Activated CD8-positive, alpha-beta T cell treated with anti-CD3 and anti-CD28 coated beads, Interleukin-2, amount 10 ng/mL, durations not matched to agents 7 days and 5 days (primary cell): Measurements from ENCODE around the gene NPTX2. TPM values are rescaled to one million over a fixed set of nuclear protein-coding genes. Genes with fewer than 3 reads are reported as not detected.
A peak's percentile ranks its signal among the peaks of the same experiment; 100 is the strongest.
"Not testable (repeated sequence)": the region's sequence is repeated elsewhere in the genome, so short reads cannot be mapped to it uniquely, and the experiment has no call there.

Source experiments
- ATAC-seq: fragments of 150-1000 bp; cut with Tn5 transposase; one replicate; pipeline ENCODE4 v1.10.0; 2021; ENCODE audit warnings: moderate library complexity
- CTCF ChIA-PET: fragments of 350-600 bp; sonication (Branson Sonifier 250); formaldehyde crosslinking; loops from one replicate; lab custom pipeline; 2021; ENCODE audit warnings: antibody characterized with exemption; lab: Charles Lee
- POLR2A ChIA-PET: fragments of 350-600 bp; sonication (Branson Sonifier 250); formaldehyde crosslinking; loops from one replicate; lab custom pipeline; 2021; ENCODE audit warnings: antibody characterized with exemption; lab: Charles Lee
- DNase-seq: peaks from one replicate; pipeline ENCODE4 v3.0.0-alpha.2; 2020
- H3K27ac Mint-ChIP-seq: one replicate; pipeline ENCODE4 v1.8.0; 2021; ENCODE audit warnings: mild to moderate bottlenecking, mixed read lengths
- H3K27me3 Mint-ChIP-seq: one replicate; pipeline ENCODE4 v1.8.0; 2021; ENCODE audit warnings: low read depth, mixed read lengths
- H3K36me3 Mint-ChIP-seq: one replicate; pipeline ENCODE4 v1.8.0; 2021; ENCODE audit warnings: low read depth, mixed read lengths
- H3K4me1 Mint-ChIP-seq: one replicate; pipeline ENCODE4 v1.8.0; 2021; ENCODE audit warnings: low read depth, mixed read lengths
- H3K4me3 Mint-ChIP-seq: one replicate; pipeline ENCODE4 v1.8.0; 2021; ENCODE audit warnings: mild to moderate bottlenecking, mixed read lengths
- H3K9me3 Mint-ChIP-seq: one replicate; pipeline ENCODE4 v1.8.0; 2022; ENCODE audit warnings: mixed read lengths; ENCODE audit not compliant: insufficient read depth
- total RNA-seq, 2 experiments: library from RNA; stranded (reverse); gene quantifications; one replicate each; pipeline ENCODE4 v1.2.3, GENCODE V29; 2021

Gene NPTX2, protein sequence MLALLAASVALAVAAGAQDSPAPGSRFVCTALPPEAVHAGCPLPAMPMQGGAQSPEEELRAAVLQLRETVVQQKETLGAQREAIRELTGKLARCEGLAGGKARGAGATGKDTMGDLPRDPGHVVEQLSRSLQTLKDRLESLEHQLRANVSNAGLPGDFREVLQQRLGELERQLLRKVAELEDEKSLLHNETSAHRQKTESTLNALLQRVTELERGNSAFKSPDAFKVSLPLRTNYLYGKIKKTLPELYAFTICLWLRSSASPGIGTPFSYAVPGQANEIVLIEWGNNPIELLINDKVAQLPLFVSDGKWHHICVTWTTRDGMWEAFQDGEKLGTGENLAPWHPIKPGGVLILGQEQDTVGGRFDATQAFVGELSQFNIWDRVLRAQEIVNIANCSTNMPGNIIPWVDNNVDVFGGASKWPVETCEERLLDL
- total RNA-seq: not detected

DNA sequence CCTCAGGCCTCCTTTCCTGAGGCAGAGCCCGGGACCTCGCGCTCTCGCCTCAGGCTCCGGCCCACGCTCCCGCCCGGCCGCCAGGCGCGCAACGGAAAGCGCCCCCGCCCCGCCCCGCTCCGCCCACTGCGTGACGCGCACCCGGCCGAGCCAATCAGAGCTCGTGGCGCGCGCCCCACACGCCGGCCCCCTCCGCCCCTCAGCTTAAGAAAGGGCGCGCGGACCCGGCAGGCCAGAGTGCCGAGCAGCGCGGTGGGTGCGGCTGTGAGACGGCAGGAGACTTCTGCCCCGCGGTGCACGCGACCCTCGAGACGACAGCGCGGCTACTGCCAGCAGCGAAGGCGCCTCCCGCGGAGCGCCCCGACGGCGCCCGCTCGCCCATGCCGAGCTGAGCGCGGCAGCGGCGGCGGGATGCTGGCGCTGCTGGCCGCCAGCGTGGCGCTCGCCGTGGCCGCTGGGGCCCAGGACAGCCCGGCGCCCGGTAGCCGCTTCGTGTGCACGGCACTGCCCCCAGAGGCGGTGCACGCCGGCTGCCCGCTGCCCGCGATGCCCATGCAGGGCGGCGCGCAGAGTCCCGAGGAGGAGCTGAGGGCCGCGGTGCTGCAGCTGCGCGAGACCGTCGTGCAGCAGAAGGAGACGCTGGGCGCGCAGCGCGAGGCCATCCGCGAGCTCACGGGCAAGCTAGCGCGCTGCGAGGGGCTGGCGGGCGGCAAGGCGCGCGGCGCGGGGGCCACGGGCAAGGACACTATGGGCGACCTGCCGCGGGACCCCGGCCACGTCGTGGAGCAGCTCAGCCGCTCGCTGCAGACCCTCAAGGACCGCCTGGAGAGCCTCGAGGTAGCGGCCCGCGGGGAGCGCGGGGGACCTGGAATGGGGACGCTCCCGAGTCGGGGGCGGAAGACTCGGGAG lies at the start of gene NPTX2:
TSS of gene NPTX2 (plus strand) at position 235 of the 909 bp plus-strand sequence. CDS start at position 412, 177 bp downstream.
- ATAC-seq (peak; percentile 23), DNase-seq (no peak)
- CTCF ChIA-PET: no interaction called here
- no peaks in the 10 kb centered on the region for H3K9me3 Mint-ChIP-seq
- no peak within 1 kb of the TSS for H3K4me3 Mint-ChIP-seq
- POLR2A ChIA-PET: no interaction called here
- H3K27ac Mint-ChIP-seq: no peak within 1 kb of the TSS
- H3K27me3 Mint-ChIP-seq: peaks cover 45% of the 10 kb centered on the region
- no peaks in the 10 kb centered on the region for H3K36me3 Mint-ChIP-seq
- H3K4me1 Mint-ChIP-seq: peaks cover 4% of the 10 kb centered on the region

- Mint-ChIP-seq H3K27me3 (no peaks in the 10 kb centered on the region), H3K4me3 (no peak overlapping the region), H3K9me3 (no peaks in the 10 kb centered on the region), H3K27ac (no peak overlapping the region), H3K36me3 (no peaks in the 10 kb centered on the region), H3K4me1 (no peaks in the 10 kb centered on the region)
- DNase-seq (no peak), ATAC-seq (no peak)
- POLR2A ChIA-PET: no interaction called here
- CTCF ChIA-PET: no interaction called here
Measured at GRCh38 chr7:98567991-98568390, 49.1 kb upstream of the NPTX2 start.

- H3K4me3 Mint-ChIP-seq: no peak overlapping the region
- POLR2A ChIA-PET: interaction anchor here (0.8 kb wide), 1 partner anchor 131 kb away, joined by 3 read pairs; no protein-coding TSS in a partner anchor
- no peak for DNase-seq
- H3K36me3 Mint-ChIP-seq: no peaks in the 10 kb centered on the region
- CTCF ChIA-PET: no interaction called here
- no peak for ATAC-seq
- no peaks in the 10 kb centered on the region for H3K9me3 Mint-ChIP-seq
- no peak overlapping the region for H3K27ac Mint-ChIP-seq
- no peaks in the 10 kb centered on the region for H3K27me3 Mint-ChIP-seq
- no peaks in the 10 kb centered on the region for H3K4me1 Mint-ChIP-seq
Measured at GRCh38 chr7:98568891-98569290, 48.2 kb upstream of the NPTX2 start.

DNA sequence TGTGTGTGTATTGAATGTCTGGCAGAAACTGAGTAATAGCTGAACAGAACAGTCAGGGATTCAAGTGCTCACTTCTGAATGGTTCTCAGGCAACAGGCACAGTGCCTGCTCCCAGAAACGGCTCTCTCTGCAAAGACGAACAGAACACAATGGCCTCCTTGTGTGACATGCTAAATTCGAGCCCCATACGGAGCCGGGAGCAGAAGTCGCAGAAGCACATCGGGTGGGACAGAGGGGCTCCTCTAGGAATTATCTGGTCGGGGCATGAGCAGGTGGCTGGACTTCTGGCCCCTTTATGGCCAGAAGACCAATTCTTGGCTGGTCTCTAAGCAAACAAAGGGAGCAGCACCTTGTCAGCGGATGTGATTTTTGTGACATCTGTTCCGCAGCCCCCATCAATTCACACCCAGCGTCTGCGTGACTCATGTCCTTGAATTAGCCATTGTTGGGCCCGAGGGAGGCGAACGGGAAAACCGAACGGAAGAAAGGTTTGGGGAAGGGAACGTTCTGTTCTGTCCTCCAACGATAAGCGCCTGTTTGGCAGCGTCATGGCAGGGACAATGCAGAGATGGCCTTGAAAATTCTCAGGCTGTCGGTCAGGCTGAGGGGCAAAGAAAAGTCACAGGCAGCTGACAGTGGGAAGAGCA lies 47.3 kb upstream of the NPTX2 start:
- no peak overlapping the region for H3K27ac Mint-ChIP-seq
- H3K4me1 Mint-ChIP-seq: no peaks in the 10 kb centered on the region
- no peak overlapping the region for H3K4me3 Mint-ChIP-seq
- H3K27me3 Mint-ChIP-seq: no peaks in the 10 kb centered on the region
- no peaks in the 10 kb centered on the region for H3K9me3 Mint-ChIP-seq
- CTCF ChIA-PET: no interaction called here
- DNase-seq: no peak
- ATAC-seq: no peak
- H3K36me3 Mint-ChIP-seq: no peaks in the 10 kb centered on the region
- POLR2A ChIA-PET: no interaction called here

DNA sequence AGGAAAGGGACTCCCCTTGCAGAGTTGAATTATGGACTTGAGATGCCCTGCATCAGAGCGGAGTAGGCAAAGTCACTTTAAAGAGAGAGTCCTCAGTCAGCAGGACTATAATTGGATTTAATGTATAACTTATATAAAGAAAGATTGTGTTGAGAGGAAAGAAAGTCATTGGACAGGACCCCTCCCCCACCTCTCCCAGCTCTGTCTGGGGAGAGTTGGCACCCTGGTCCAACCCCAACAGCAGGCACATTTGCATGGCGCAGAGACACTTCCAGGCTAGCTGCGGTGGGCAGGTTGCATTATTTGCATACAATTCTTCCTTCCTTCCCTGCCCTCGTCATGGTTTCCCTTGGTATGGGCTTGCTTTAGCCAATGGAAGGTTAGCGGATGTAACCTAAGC lies 46.1 kb upstream of the NPTX2 start:
- CTCF ChIA-PET: no interaction called here
- Mint-ChIP-seq H3K36me3 (peaks cover 2% of the 10 kb centered on the region), H3K9me3 (peaks cover 12% of the 10 kb centered on the region), H3K4me3 (no peak overlapping the region), H3K27ac (no peak overlapping the region), H3K27me3 (no peaks in the 10 kb centered on the region), H3K4me1 (no peaks in the 10 kb centered on the region)
- POLR2A ChIA-PET: no interaction called here
- no peak for ATAC-seq
- no peak for DNase-seq

DNA sequence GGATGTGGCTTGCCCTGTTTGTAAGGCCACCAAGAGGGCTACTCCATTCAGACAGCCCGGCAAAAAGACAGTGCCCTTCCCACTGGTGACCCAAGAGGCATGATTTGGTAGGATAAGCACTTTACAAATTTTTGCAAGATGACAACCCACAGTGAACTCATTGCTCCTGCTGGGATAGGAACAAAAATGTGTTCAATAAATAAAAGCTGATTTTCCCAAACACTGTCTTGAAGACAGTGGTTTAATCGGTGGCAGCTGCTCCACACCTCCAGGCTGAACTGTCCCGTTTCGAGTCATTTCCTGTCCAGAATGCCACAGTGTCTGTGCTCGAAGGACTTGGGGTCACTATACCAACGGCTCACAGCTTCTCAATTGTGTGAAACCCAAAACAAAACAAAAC lies 45.1 kb upstream of the NPTX2 start:
- DNase-seq (no peak), ATAC-seq (no peak)
- Mint-ChIP-seq H3K36me3 (peaks cover 2% of the 10 kb centered on the region), H3K4me1 (no peaks in the 10 kb centered on the region), H3K27ac (no peak overlapping the region), H3K4me3 (no peak overlapping the region), H3K27me3 (no peaks in the 10 kb centered on the region), H3K9me3 (peaks cover 13% of the 10 kb centered on the region)
- POLR2A ChIA-PET: no interaction called here
- CTCF ChIA-PET: no interaction called here

- DNase-seq, H3K4me3 Mint-ChIP-seq, ATAC-seq, H3K36me3 Mint-ChIP-seq, H3K27ac Mint-ChIP-seq, POLR2A ChIA-PET, H3K4me1 Mint-ChIP-seq, CTCF ChIA-PET, H3K27me3 Mint-ChIP-seq: not testable (repeated sequence)
- H3K9me3 Mint-ChIP-seq: peaks cover 13% of the 10 kb centered on the region
Measured at GRCh38 chr7:98572716-98573115, 44.4 kb upstream of the NPTX2 start.

DNA sequence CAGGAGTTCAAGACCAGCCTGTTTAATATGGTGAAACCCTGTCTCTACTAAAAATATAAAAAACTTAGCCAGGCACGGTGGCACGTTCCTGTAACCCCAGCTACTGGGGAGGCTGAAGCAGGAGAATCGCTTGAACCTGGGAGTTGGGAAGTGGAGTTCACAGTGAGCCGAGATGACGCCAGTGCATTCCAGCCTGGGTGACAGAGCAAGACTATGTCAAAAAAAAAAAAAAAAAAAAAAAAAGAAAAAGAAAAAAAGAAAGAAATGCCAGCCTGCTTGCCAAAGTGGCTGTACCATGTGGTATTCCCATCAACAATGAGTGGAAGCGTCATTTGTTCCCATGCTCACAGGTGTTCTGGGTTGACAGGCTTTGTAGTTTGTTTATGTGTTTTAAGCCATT lies 43.3 kb upstream of the NPTX2 start:
- ChIA-PET CTCF (no interaction called here), POLR2A (no interaction called here)
- H3K27me3 Mint-ChIP-seq: no peaks in the 10 kb centered on the region
- no peaks in the 10 kb centered on the region for H3K4me1 Mint-ChIP-seq
- H3K27ac Mint-ChIP-seq: no peak overlapping the region
- DNase-seq (no peak), ATAC-seq (no peak)
- no peak overlapping the region for H3K4me3 Mint-ChIP-seq
- H3K9me3 Mint-ChIP-seq: peaks cover 13% of the 10 kb centered on the region
- H3K36me3 Mint-ChIP-seq: peaks cover 2% of the 10 kb centered on the region

GRCh38 chr7:98575878-98576277 lies 41.2 kb upstream of the NPTX2 start:
- H3K27me3 Mint-ChIP-seq: no peaks in the 10 kb centered on the region
- H3K4me3 Mint-ChIP-seq: no peak overlapping the region
- ATAC-seq (no peak), DNase-seq (no peak)
- CTCF ChIA-PET: no interaction called here
- peaks cover 13% of the 10 kb centered on the region for H3K9me3 Mint-ChIP-seq
- H3K27ac Mint-ChIP-seq: no peak overlapping the region
- H3K4me1 Mint-ChIP-seq: no peaks in the 10 kb centered on the region
- POLR2A ChIA-PET: no interaction called here
- peaks cover 2% of the 10 kb centered on the region for H3K36me3 Mint-ChIP-seq

- Mint-ChIP-seq H3K27me3 (no peaks in the 10 kb centered on the region), H3K4me1 (no peaks in the 10 kb centered on the region), H3K4me3 (no peak overlapping the region), H3K27ac (no peak overlapping the region), H3K9me3 (no peaks in the 10 kb centered on the region), H3K36me3 (no peaks in the 10 kb centered on the region)
- ATAC-seq (no peak), DNase-seq (no peak)
- CTCF ChIA-PET: no interaction called here
- POLR2A ChIA-PET: no interaction called here
Measured at GRCh38 chr7:98584830-98585229, 32.3 kb upstream of the NPTX2 start.

DNA sequence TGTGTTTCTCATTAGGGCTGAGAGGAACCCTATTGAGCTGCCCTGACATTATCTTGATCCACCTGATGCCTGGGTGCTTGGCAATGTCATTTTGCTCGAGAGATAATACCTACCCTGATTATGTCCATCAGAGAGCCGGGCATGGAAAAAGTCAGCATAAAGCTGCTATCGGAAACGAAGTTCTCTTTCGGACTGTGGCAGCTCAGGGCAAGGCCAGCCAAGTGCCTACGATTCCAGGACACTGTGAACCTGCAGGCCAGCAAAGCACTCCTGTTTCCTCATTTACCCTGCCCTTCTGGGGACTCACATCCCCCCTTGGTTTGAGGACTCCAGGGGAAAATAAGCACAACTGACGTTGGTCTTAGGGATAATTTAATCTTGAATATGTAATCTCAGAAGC lies 25.2 kb upstream of the NPTX2 start:
- no peaks in the 10 kb centered on the region for H3K4me1 Mint-ChIP-seq
- H3K9me3 Mint-ChIP-seq: no peaks in the 10 kb centered on the region
- ChIA-PET CTCF (no interaction called here), POLR2A (no interaction called here)
- ATAC-seq (no peak), DNase-seq (no peak)
- no peak overlapping the region for H3K27ac Mint-ChIP-seq
- H3K36me3 Mint-ChIP-seq: no peaks in the 10 kb centered on the region
- no peaks in the 10 kb centered on the region for H3K27me3 Mint-ChIP-seq
- no peak overlapping the region for H3K4me3 Mint-ChIP-seq

GRCh38 chr7:98594348-98594747 lies 22.7 kb upstream of the NPTX2 start:
- CTCF ChIA-PET: no interaction called here
- POLR2A ChIA-PET: no interaction called here
- H3K4me1 Mint-ChIP-seq: no peaks in the 10 kb centered on the region

More at GRCh38 chr7:98594348-98594747, 22.7 kb upstream of the NPTX2 start:
- H3K27me3 Mint-ChIP-seq: no peaks in the 10 kb centered on the region
- no peaks in the 10 kb centered on the region for H3K9me3 Mint-ChIP-seq
- DNase-seq (no peak), ATAC-seq (no peak)
- no peaks in the 10 kb centered on the region for H3K36me3 Mint-ChIP-seq
- H3K27ac Mint-ChIP-seq: no peak overlapping the region
- H3K4me3 Mint-ChIP-seq: no peak overlapping the region
